ENCODE results near the gene ACAD11. TPM values are rescaled to one million over a fixed set of nuclear protein-coding genes. Genes with fewer than 3 reads are reported as not detected.
A peak's percentile ranks its signal among the peaks of the same experiment; 100 is the strongest.

The ACAD11 gene
- total RNA-seq, 6 donors from 2014 or later: 15.8 to 50.3 (median 19.5) TPM

DNA sequence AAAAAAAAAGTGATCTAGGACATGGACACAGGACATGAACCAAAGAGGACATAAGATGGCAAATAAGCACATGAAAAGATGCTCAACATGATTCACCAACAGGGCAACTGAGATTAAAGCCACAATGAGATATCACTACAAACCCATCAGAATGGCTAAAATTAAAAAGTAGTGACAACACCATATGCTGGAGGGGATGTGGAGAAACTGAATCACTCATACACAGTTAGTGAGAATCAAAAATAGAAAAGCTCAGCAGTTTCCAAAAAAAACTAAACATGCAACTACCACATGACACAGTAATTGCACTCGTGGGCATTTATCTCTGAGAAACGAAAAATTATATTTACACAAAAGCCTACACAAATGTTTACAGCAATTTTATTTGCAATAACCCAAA, 90.5 kb downstream of the ACAD11 start:
- Histone ChIP-seq H3K4me3 (no peak overlapping the region), H3K36me3 (no peaks in the 10 kb centered on the region), H3K4me1 (no peaks in the 10 kb centered on the region), H3K27me3 (no peaks in the 10 kb centered on the region), H3K27ac (no peak overlapping the region), H3K9me3 (no peaks in the 10 kb centered on the region)
- TF ChIP-seq, protein P1, sequence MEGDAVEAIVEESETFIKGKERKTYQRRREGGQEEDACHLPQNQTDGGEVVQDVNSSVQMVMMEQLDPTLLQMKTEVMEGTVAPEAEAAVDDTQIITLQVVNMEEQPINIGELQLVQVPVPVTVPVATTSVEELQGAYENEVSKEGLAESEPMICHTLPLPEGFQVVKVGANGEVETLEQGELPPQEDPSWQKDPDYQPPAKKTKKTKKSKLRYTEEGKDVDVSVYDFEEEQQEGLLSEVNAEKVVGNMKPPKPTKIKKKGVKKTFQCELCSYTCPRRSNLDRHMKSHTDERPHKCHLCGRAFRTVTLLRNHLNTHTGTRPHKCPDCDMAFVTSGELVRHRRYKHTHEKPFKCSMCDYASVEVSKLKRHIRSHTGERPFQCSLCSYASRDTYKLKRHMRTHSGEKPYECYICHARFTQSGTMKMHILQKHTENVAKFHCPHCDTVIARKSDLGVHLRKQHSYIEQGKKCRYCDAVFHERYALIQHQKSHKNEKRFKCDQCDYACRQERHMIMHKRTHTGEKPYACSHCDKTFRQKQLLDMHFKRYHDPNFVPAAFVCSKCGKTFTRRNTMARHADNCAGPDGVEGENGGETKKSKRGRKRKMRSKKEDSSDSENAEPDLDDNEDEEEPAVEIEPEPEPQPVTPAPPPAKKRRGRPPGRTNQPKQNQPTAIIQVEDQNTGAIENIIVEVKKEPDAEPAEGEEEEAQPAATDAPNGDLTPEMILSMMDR (IDR thresholded peaks at IDR 0.05): no peak
- TF ChIP-seq EP300 (IDR thresholded peaks at IDR 0.05): no peak
- TF ChIP-seq POLR2A (IDR thresholded peaks at IDR 0.05): no peak
- no peak for TF ChIP-seq POLR2AphosphoS5 (IDR thresholded peaks at IDR 0.05)
- WGBS, 2 donors: 51 to 54% methylated on average over 2 of the region's 2 CpGs
- ATAC-seq (ENCODE audit: low FRiP score in 2 of 2) (peak in 1 of 2 donors; percentile 62), DNase-seq (no peak)

DNA sequence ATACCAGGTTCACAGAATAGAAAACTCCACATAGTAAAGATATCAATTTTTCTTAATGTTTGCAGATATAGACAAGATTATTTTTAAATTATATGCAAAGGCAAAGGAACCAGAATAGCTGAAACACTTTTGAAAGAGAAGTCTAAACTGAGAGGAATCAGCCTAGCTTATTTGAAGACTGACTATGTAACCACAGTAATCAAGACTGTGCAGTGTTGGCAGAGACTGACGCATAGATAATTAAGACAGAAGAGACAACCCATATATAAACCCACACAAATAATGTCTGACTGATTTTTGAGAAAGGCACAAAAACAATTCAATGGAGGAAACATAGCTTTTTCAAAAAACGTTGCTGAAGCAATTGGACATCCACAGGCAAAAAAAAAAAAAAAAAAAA, 91.2 kb downstream of the ACAD11 start:
- no peaks in the 10 kb centered on the region for H3K36me3 ChIP-seq
- no peak overlapping the region for H3K27ac ChIP-seq
- H3K9me3 ChIP-seq: no peaks in the 10 kb centered on the region
- 79 to 86% methylated on average over 2 of the region's 2 CpGs for WGBS, 2 donors
- TF ChIP-seq POLR2AphosphoS5 (IDR thresholded peaks at IDR 0.05) (no peak), POLR2A (IDR thresholded peaks at IDR 0.05) (no peak), EP300 (IDR thresholded peaks at IDR 0.05) (no peak)
- TF ChIP-seq, protein P1 (IDR thresholded peaks at IDR 0.05): no peak
- H3K4me1 ChIP-seq: no peaks in the 10 kb centered on the region
- H3K4me3 ChIP-seq: no peak overlapping the region
- DNase-seq (no peak), ATAC-seq (ENCODE audit: low FRiP score in 2 of 2) (no peak)
- H3K27me3 ChIP-seq: no peaks in the 10 kb centered on the region

DNA sequence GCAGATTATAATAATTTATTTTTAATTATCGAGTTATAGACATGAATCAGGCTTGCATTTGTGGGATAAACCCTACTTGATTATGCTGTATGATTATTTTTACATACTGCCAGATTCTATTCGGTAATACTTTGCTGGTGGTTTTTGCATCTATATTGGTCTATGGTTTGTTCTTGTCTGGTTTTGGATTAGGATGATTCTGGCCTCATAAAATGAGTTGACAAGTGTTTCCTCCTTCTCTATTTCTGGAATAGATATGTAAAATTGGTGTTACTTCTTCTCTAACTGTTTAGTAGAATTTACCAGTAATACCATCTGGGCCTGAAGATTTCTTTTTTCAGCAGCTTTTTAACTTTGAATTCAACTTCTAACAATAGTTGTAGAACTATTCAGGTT, 95.5 kb downstream of the ACAD11 start:
- no peak for ATAC-seq (ENCODE audit: low FRiP score in 2 of 2)
- Histone ChIP-seq H3K27me3 (no peaks in the 10 kb centered on the region), H3K36me3 (peaks cover 0 to 4% (median 0%) of the 10 kb centered on the region in 4 donors), H3K4me3 (no peak overlapping the region), H3K27ac (no peak overlapping the region), H3K9me3 (no peaks in the 10 kb centered on the region), H3K4me1 (no peaks in the 10 kb centered on the region)
- WGBS, 2 donors: 76 to 85% methylated on average over 2 of the region's 2 CpGs
- DNase-seq: no peak
- TF ChIP-seq POLR2A (IDR thresholded peaks at IDR 0.05): no peak
- no peak for TF ChIP-seq EP300 (IDR thresholded peaks at IDR 0.05)
- no peak for TF ChIP-seq POLR2AphosphoS5 (IDR thresholded peaks at IDR 0.05)
- TF ChIP-seq, protein P1 (IDR thresholded peaks at IDR 0.05): no peak

DNA sequence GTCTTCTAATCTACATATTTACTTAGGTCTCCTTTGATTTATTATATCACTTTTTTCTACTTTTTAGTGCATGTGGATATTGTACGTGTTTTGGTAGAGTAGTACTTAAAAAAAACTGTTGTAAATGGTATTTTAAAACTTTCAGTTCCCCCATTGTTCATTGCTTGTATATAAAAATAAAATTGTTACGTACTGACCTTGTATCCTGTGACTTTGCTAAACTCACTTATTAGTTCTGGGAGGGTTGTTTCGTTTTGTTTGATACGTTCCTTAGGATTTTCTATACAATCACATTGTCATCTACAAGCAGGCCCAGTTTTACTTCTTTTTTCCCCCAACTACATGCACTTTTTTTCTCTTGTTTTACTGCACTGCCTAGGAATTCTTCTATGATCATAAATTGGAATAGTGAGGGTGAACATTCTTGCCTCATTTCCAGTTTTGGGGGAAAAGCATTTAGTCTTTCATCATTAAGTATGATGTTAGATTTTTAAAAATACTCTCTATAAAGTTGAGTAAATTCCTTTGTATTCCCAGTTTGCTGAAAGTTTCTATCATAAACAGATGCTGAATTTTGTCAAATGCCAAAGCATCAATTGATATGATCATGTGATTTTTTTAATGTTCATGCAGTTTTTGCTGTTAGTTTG, 96.1 kb downstream of the ACAD11 start:
- Histone ChIP-seq H3K9me3 (no peaks in the 10 kb centered on the region), H3K36me3 (peaks cover 0 to 7% (median 0%) of the 10 kb centered on the region in 4 donors), H3K27ac (no peak overlapping the region), H3K4me1 (no peaks in the 10 kb centered on the region), H3K4me3 (no peak overlapping the region), H3K27me3 (no peaks in the 10 kb centered on the region)
- ATAC-seq (ENCODE audit: low FRiP score in 2 of 2): peak in 1 of 2 donors; percentile 23
- 85 to 88% methylated on average over 4 of the region's 4 CpGs for WGBS, 2 donors
- DNase-seq: no peak
- TF ChIP-seq EP300 (IDR thresholded peaks at IDR 0.05): no peak

DNA sequence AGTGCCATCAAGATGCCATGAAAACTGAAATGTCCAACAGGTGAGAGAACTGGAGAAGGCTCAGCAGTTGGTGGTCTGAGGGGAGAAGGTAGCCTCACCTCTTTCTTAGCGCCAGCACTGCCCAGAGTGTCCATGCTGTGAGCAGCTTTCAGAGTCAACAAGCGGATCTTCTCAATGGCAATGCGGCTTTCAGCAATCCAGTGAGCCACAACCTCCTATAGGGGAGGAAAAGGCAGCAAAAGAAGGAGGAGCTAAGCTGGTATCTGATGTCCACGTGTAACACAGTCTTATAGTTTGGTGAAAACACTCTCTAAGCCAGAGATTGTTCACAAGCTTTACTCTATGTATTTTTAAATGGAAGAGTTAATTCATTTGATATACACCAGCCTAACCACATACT, 98.6 kb downstream of the ACAD11 start:
- Histone ChIP-seq H3K4me1 (no peaks in the 10 kb centered on the region), H3K4me3 (no peak overlapping the region), H3K27me3 (no peaks in the 10 kb centered on the region), H3K36me3 (peaks cover 0 to 12% (median 0%) of the 10 kb centered on the region in 4 donors), H3K9me3 (no peaks in the 10 kb centered on the region), H3K27ac (no peak overlapping the region)
- 81 to 90% methylated on average over 4 of the region's 4 CpGs for WGBS, 2 donors
- no peak for ATAC-seq (ENCODE audit: low FRiP score in 2 of 2)
- no peak for DNase-seq
- no peak for TF ChIP-seq POLR2A (IDR thresholded peaks at IDR 0.05)
- TF ChIP-seq, protein P1 (IDR thresholded peaks at IDR 0.05): no peak

All from upper lobe of left lung (tissue), 6 donors.